HEK293T (cell line): ENCODE results near the gene IL24.

ENCODE experiments used
- SUZ12 ChIP-seq: fragments of 450-650 bp; IDR thresholded peaks from 2 replicates; pipeline ENCODE4 v1.6.1; 2016; ENCODE audit warnings: mild to moderate bottlenecking
- TARDBP ChIP-seq: fragments of 450-650 bp; IDR thresholded peaks from 2 replicates; pipeline ENCODE4 v1.6.1; 2016

GRCh38 chr1:206867239-206867638, 30.0 kb upstream of the IL24 start:
- TF ChIP-seq TARDBP (no peak), SUZ12 (no peak)
